Upper lobe of left lung (tissue), 4 donors: Measurements from ENCODE around the gene MPHOSPH6.

Experiments
- EP300 ChIP-seq, 4 donors: sonication (generic); formaldehyde crosslinking; IDR thresholded peaks; one replicate each; pipeline ENCODE4 v1.5.1; 2017; ENCODE audit warnings: antibody characterized with exemption in 4 of 4, control low read depth in 2 of 4
- POLR2A ChIP-seq, 4 donors: fragments of 450-650 bp; IDR thresholded peaks; one replicate each; pipeline ENCODE4 v1.5.1; 2016 to 2017; ENCODE audit warnings: antibody characterized with exemption in 4 of 4, mild to moderate bottlenecking in 2 of 4
- POLR2AphosphoS5 ChIP-seq, 2 donors: sonication (generic); formaldehyde crosslinking; IDR thresholded peaks; one replicate each; pipeline ENCODE4 v1.5.1; 2017; ENCODE audit warnings: antibody characterized with exemption in 2 of 2
- TF ChIP-seq, protein P1 (sequence below), 6 experiments: fragments of 450-650 bp in 4 of 6; fragments of 200-600 bp in 2 of 6; sonication (generic) in 2 of 6; IDR thresholded peaks; one replicate each; pipeline ENCODE4 v1.5.1; 2016 to 2019; ENCODE audit warnings: antibody characterized with exemption in 6 of 6

DNA sequence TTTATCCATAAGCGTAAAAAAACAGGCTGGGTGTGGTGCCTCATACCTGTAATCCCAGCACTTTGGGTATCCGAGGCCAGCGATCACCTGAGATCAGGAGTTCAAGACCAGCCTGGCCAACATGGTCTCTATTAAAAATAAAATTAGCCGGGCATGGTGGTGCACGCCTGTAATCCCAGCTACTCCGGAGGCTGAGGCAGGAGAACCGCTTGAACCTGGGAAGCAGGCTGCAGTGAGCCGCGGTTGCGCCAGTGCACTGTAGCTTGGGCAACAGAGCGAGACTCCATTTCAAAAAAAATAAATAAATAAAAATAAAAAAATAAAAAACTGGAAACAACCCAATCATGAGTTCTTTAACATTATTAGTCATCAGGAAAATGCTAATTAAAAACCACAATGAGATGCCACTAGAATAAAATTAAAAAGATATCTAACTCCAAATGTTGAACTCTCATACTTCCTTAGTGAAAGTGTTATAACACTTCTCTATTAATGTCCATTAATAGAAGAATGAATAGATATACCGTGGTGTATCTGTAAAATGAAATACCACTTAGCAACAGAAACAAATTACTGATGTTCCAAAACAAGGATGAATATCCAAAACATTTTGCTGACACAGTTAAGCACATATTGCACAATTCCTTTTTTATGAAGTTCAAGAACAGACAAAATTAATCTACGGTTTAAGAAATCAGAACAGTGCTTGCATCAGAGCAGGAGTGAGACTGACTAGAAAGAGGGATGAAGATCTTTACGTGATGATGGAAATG, 13.1 kb downstream of the MPHOSPH6 start:
- no peak for TF ChIP-seq POLR2A (IDR thresholded peaks at IDR 0.05)
- no peak for TF ChIP-seq EP300 (IDR thresholded peaks at IDR 0.05)
- TF ChIP-seq POLR2AphosphoS5 (IDR thresholded peaks at IDR 0.05): no peak
- TF ChIP-seq, protein P1, sequence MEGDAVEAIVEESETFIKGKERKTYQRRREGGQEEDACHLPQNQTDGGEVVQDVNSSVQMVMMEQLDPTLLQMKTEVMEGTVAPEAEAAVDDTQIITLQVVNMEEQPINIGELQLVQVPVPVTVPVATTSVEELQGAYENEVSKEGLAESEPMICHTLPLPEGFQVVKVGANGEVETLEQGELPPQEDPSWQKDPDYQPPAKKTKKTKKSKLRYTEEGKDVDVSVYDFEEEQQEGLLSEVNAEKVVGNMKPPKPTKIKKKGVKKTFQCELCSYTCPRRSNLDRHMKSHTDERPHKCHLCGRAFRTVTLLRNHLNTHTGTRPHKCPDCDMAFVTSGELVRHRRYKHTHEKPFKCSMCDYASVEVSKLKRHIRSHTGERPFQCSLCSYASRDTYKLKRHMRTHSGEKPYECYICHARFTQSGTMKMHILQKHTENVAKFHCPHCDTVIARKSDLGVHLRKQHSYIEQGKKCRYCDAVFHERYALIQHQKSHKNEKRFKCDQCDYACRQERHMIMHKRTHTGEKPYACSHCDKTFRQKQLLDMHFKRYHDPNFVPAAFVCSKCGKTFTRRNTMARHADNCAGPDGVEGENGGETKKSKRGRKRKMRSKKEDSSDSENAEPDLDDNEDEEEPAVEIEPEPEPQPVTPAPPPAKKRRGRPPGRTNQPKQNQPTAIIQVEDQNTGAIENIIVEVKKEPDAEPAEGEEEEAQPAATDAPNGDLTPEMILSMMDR (IDR thresholded peaks at IDR 0.05): no peak
